SK-N-SH treated with all-trans-retinoic acid at 6 μM for 48 hours (cell line): Measurements from ENCODE around the gene DHRS13.

Experiments used
- ATAC-seq: fragments of 200-7000 bp; cut with Tn5 transposase; 3 replicates; pipeline ENCODE4 v1.9.1; 2020; ENCODE audit warnings: mild to moderate bottlenecking, moderate library complexity
- ARNTL ChIP-seq: fragments of 450-650 bp; formaldehyde crosslinking; IDR thresholded peaks from 2 replicates; pipeline ENCODE4 v1.5.0; 2020; ENCODE audit warnings: low read depth, mild to moderate bottlenecking, moderate library complexity, borderline replicate concordance
- CSDC2 ChIP-seq: fragments of 250-450 bp; sonication (Bioruptor Pico); IDR thresholded peaks from 2 replicates; pipeline ENCODE4 v1.5.0; 2020; ENCODE audit warnings: mild to moderate bottlenecking, moderate library complexity
- ESRRG ChIP-seq: fragments of 250-450 bp; sonication (Bioruptor Pico); IDR thresholded peaks from 2 replicates; pipeline ENCODE4 v1.6.1; 2021; ENCODE audit warnings: mild to moderate bottlenecking
- ISL1 ChIP-seq: fragments of 250-450 bp; sonication (Bioruptor Pico); IDR thresholded peaks from 2 replicates; pipeline ENCODE4 v2.1.2; 2022; ENCODE audit warnings: mild to moderate bottlenecking, moderate library complexity
- OSR1 ChIP-seq: fragments of 250-450 bp; sonication (Bioruptor Pico); IDR thresholded peaks from 2 replicates; pipeline ENCODE4 v1.8.0; 2022; ENCODE audit warnings: moderate library complexity, mild to moderate bottlenecking, inconsistent platforms
- PPARA ChIP-seq: fragments of 250-450 bp; sonication (Bioruptor Pico); IDR thresholded peaks from 2 replicates; pipeline ENCODE4 v1.5.0; 2020; ENCODE audit warnings: mild to moderate bottlenecking, borderline replicate concordance
- SNAI2 ChIP-seq: fragments of 250-450 bp; sonication (Bioruptor Pico); IDR thresholded peaks from 2 replicates; pipeline ENCODE4 v1.5.0; 2020; ENCODE audit warnings: mild to moderate bottlenecking, moderate library complexity
- TCF4 ChIP-seq: fragments of 250-450 bp; sonication (Bioruptor Pico); IDR thresholded peaks from 2 replicates; pipeline ENCODE4 v1.8.0; 2021; ENCODE audit warnings: mild to moderate bottlenecking, moderate library complexity, borderline replicate concordance
- TOX ChIP-seq: fragments of 250-450 bp; sonication (Bioruptor Pico); IDR thresholded peaks from 2 replicates; pipeline ENCODE4 v1.8.0; 2021; ENCODE audit warnings: mild to moderate bottlenecking, moderate library complexity, borderline replicate concordance
- TSHZ2 ChIP-seq: fragments of 250-450 bp; sonication (Bioruptor Pico); IDR thresholded peaks from 2 replicates; pipeline ENCODE4 v1.5.0; 2020; ENCODE audit warnings: mild to moderate bottlenecking, moderate library complexity
- ZC3H10 ChIP-seq: fragments of 250-450 bp; sonication (Bioruptor Pico); IDR thresholded peaks from 2 replicates; pipeline ENCODE4 v1.5.1; 2021; ENCODE audit warnings: mild to moderate bottlenecking, moderate library complexity
- ZFP3 ChIP-seq: fragments of 250-450 bp; sonication (Bioruptor Pico); IDR thresholded peaks from 2 replicates; pipeline ENCODE4 v1.5.0; 2020; ENCODE audit warnings: mild to moderate bottlenecking, moderate library complexity
- ZFP30 ChIP-seq: fragments of 450-650 bp; formaldehyde crosslinking; IDR thresholded peaks from 2 replicates; pipeline ENCODE4 v1.5.0; 2022; ENCODE audit warnings: mild to moderate bottlenecking, moderate library complexity
- ZNF565 ChIP-seq: fragments of 450-650 bp; formaldehyde crosslinking; conservative IDR thresholded peaks from 2 replicates; pipeline ENCODE4 v1.5.0; 2020; ENCODE audit warnings: low read depth, mild to moderate bottlenecking, moderate library complexity
- ZNF8 ChIP-seq: fragments of 450-650 bp; formaldehyde crosslinking; IDR thresholded peaks from 2 replicates; pipeline ENCODE4 v1.5.0; 2020; ENCODE audit warnings: mild to moderate bottlenecking, moderate library complexity
- TF ChIP-seq, protein P1 (sequence below): fragments of 250-450 bp; sonication (Bioruptor Pico); IDR thresholded peaks from 2 replicates; pipeline ENCODE4 v1.8.0; 2021; ENCODE audit warnings: low read depth, mild to moderate bottlenecking, moderate library complexity, borderline replicate concordance
- TF ChIP-seq, protein P2 (sequence below): fragments of 250-450 bp; sonication (Bioruptor Pico); IDR thresholded peaks from 2 replicates; pipeline ENCODE4 v1.8.0; 2020; ENCODE audit warnings: mild to moderate bottlenecking, moderate library complexity, borderline replicate concordance
- TF ChIP-seq, protein P3 (sequence below): fragments of 250-450 bp; sonication (Bioruptor Pico); IDR thresholded peaks from 2 replicates; pipeline ENCODE4 v1.5.1; 2020; ENCODE audit warnings: low read depth, mild to moderate bottlenecking, moderate library complexity
- TF ChIP-seq, protein P4 (sequence below): fragments of 250-450 bp; sonication (Bioruptor Pico); IDR thresholded peaks from 2 replicates; pipeline ENCODE4 v1.5.1; 2021; ENCODE audit warnings: mild to moderate bottlenecking, moderate library complexity

DHRS13 gene

GRCh38 chr17:28885951-28886350 lies 16.9 kb downstream of the DHRS13 start:
- ATAC-seq = no peak
- TF ChIP-seq, protein P1, sequence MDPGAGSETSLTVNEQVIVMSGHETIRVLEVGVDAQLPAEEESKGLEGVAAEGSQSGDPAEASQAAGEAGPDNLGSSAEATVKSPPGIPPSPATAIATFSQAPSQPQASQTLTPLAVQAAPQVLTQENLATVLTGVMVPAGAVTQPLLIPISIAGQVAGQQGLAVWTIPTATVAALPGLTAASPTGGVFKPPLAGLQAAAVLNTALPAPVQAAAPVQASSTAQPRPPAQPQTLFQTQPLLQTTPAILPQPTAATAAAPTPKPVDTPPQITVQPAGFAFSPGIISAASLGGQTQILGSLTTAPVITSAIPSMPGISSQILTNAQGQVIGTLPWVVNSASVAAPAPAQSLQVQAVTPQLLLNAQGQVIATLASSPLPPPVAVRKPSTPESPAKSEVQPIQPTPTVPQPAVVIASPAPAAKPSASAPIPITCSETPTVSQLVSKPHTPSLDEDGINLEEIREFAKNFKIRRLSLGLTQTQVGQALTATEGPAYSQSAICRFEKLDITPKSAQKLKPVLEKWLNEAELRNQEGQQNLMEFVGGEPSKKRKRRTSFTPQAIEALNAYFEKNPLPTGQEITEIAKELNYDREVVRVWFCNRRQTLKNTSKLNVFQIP (CRISPR knock-in tag) = no peak
- TF ChIP-seq ZNF565 (CRISPR knock-in tag) = no peak
- no peak for TF ChIP-seq TCF4 (CRISPR knock-in tag)
- no peak for TF ChIP-seq TSHZ2 (CRISPR knock-in tag)
- TF ChIP-seq ZNF8 (CRISPR knock-in tag) = no peak
- TF ChIP-seq SNAI2 (CRISPR knock-in tag) = no peak
- TF ChIP-seq CSDC2 = no peak
- no peak for TF ChIP-seq ESRRG (CRISPR knock-in tag)
- no peak for TF ChIP-seq ZC3H10 (CRISPR knock-in tag)
- TF ChIP-seq, protein P2, sequence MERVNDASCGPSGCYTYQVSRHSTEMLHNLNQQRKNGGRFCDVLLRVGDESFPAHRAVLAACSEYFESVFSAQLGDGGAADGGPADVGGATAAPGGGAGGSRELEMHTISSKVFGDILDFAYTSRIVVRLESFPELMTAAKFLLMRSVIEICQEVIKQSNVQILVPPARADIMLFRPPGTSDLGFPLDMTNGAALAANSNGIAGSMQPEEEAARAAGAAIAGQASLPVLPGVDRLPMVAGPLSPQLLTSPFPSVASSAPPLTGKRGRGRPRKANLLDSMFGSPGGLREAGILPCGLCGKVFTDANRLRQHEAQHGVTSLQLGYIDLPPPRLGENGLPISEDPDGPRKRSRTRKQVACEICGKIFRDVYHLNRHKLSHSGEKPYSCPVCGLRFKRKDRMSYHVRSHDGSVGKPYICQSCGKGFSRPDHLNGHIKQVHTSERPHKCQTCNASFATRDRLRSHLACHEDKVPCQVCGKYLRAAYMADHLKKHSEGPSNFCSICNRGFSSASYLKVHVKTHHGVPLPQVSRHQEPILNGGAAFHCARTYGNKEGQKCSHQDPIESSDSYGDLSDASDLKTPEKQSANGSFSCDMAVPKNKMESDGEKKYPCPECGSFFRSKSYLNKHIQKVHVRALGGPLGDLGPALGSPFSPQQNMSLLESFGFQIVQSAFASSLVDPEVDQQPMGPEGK (CRISPR knock-in tag) = no peak
- TF ChIP-seq ZFP3 (CRISPR knock-in tag) = no peak
- no peak for TF ChIP-seq ISL1
- TF ChIP-seq ZFP30 (CRISPR knock-in tag) = no peak
- TF ChIP-seq ARNTL = no peak
- no peak for TF ChIP-seq OSR1 (CRISPR knock-in tag)
- TF ChIP-seq, protein P3, sequence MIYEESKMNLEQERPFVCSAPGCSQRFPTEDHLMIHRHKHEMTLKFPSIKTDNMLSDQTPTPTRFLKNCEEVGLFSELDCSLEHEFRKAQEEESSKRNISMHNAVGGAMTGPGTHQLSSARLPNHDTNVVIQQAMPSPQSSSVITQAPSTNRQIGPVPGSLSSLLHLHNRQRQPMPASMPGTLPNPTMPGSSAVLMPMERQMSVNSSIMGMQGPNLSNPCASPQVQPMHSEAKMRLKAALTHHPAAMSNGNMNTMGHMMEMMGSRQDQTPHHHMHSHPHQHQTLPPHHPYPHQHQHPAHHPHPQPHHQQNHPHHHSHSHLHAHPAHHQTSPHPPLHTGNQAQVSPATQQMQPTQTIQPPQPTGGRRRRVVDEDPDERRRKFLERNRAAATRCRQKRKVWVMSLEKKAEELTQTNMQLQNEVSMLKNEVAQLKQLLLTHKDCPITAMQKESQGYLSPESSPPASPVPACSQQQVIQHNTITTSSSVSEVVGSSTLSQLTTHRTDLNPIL = no peak
- TF ChIP-seq TOX (CRISPR knock-in tag) = no peak
- no peak for TF ChIP-seq PPARA (CRISPR knock-in tag)
- TF ChIP-seq, protein P4, sequence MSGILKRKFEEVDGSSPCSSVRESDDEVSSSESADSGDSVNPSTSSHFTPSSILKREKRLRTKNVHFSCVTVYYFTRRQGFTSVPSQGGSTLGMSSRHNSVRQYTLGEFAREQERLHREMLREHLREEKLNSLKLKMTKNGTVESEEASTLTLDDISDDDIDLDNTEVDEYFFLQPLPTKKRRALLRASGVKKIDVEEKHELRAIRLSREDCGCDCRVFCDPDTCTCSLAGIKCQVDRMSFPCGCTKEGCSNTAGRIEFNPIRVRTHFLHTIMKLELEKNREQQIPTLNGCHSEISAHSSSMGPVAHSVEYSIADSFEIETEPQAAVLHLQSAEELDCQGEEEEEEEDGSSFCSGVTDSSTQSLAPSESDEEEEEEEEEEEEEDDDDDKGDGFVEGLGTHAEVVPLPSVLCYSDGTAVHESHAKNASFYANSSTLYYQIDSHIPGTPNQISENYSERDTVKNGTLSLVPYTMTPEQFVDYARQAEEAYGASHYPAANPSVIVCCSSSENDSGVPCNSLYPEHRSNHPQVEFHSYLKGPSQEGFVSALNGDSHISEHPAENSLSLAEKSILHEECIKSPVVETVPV (CRISPR knock-in tag) = no peak
- TF ChIP-seq, all 23 proteins: peak for 0

DNA sequence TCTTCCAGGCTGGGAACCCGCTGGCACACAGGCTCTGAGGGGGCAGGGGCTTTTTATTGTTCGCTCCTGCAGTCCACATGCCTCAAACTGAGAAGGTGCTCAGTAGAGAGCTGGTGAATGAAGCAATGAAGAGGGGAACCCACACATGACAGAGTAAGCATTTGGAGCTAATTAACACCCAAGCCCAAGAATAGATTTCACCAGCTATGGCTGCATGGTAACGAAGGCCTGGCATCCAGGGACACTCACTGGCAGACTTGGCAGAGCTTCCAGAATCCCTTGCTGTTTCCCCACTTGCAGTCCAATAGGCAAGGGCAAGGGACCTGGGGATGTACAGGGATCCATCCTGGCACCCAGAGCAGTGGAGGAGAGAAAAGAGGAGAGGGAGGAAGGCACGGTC lies 17.5 kb downstream of the DHRS13 start:
- TF ChIP-seq PPARA (CRISPR knock-in tag) (no peak), ARNTL (no peak), TOX (CRISPR knock-in tag) (no peak)
- TF ChIP-seq, protein P4 (CRISPR knock-in tag) = no peak
- TF ChIP-seq, protein P2 (CRISPR knock-in tag) = no peak
- ATAC-seq = no peak
